Prostate gland (tissue), 2 donors: Measurements from ENCODE around the gene ZNF423.

Experiments
- POLR2A ChIP-seq: fragments of 450-650 bp; IDR thresholded peaks from one replicate; pipeline ENCODE4 v1.6.1; 2016; ENCODE audit warnings: antibody characterized with exemption, mild to moderate bottlenecking
- TF ChIP-seq, protein P1 (sequence below), 4 experiments: fragments of 200-600 bp in 2 of 4; fragments of 450-650 bp in 2 of 4; sonication (generic) in 2 of 4; IDR thresholded peaks; 1 replicate in 3 of 4; 2 replicates in 1 of 4; pipeline ENCODE4 v1.5.1; 2016 to 2019; ENCODE audit warnings: antibody characterized with exemption in 4 of 4, mild to moderate bottlenecking in 2 of 4, moderate library complexity in 2 of 4

DNA sequence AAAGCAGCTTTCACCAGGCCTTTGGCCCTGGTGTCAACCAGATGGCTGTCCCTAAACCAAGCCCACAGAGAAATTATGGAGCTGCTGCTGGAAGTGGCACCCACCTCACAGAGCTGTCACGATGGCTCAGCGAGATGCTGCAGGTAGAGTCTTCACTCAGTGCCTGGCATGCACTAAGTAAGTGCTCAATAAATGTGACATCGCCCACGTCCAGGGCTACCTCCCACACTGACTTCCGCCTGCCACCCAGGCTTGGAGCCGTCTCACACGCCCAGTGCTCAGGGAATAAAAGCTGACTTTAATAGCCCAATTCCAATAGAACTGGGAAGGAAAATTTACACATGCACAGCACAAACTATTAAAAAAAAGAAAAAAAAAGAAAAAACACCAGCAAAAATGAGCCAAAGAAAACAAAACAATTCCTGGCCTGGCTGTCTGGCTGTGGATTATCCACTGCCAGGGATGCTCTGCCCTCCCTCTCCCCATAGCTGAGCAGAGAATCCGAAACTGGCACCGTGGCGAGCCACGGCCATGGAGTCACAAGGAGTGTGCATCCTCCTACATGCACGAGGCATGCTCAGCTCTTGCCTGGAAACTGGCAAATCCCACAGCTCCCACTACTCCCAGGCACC lies 68.9 kb downstream of the ZNF423 start:
- TF ChIP-seq, protein P1, sequence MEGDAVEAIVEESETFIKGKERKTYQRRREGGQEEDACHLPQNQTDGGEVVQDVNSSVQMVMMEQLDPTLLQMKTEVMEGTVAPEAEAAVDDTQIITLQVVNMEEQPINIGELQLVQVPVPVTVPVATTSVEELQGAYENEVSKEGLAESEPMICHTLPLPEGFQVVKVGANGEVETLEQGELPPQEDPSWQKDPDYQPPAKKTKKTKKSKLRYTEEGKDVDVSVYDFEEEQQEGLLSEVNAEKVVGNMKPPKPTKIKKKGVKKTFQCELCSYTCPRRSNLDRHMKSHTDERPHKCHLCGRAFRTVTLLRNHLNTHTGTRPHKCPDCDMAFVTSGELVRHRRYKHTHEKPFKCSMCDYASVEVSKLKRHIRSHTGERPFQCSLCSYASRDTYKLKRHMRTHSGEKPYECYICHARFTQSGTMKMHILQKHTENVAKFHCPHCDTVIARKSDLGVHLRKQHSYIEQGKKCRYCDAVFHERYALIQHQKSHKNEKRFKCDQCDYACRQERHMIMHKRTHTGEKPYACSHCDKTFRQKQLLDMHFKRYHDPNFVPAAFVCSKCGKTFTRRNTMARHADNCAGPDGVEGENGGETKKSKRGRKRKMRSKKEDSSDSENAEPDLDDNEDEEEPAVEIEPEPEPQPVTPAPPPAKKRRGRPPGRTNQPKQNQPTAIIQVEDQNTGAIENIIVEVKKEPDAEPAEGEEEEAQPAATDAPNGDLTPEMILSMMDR (IDR thresholded peaks at IDR 0.05) = no peak
- no peak for TF ChIP-seq POLR2A
